K562 (cell line): ENCODE data around the gene CENPT. TPM values are rescaled to one million over a fixed set of nuclear protein-coding genes. Genes with fewer than 3 reads are reported as not detected.
A peak's percentile ranks its signal among the peaks of the same experiment; 100 is the strongest.

Source experiments
- ATF1 ChIP-seq, 2 experiments: fragments of 450-650 bp in 1 of 2; IDR thresholded peaks; 2 replicates each; pipeline ENCODE4 v1.6.1; 2016; ENCODE audit warnings: missing compliant biosample characterization in 1 of 2, missing genetic modification characterization in 1 of 2
- E2F3 ChIP-seq: fragments of 250-450 bp; sonication (Bioruptor Pico); IDR thresholded peaks from 2 replicates; pipeline ENCODE4 v1.4.0; 2020; ENCODE audit warnings: mild to moderate bottlenecking
- GATAD2B ChIP-seq: fragments of 450-650 bp; IDR thresholded peaks from 2 replicates; pipeline ENCODE4 v1.6.1; 2017; ENCODE audit warnings: mild to moderate bottlenecking, borderline replicate concordance
- HDAC1 ChIP-seq, 2 experiments: fragments of 450-650 bp; IDR thresholded peaks; 2 replicates each; pipeline ENCODE4 v1.6.1; 2016 to 2017; ENCODE audit warnings: inconsistent platforms in 1 of 2, mild to moderate bottlenecking in 1 of 2, moderate library complexity in 1 of 2
- HDAC2 ChIP-seq: fragments of 450-650 bp; IDR thresholded peaks from 2 replicates; pipeline ENCODE4 v1.6.1; 2016; ENCODE audit warnings: mild to moderate bottlenecking
- HMG20B ChIP-seq: fragments of 250-450 bp; sonication (Bioruptor Pico); IDR thresholded peaks from 2 replicates; pipeline ENCODE4 v1.5.0; 2021; ENCODE audit warnings: mild to moderate bottlenecking
- ILK ChIP-seq: fragments of 450-650 bp; IDR thresholded peaks from 2 replicates; pipeline ENCODE4 v1.6.1; 2016; ENCODE audit warnings: missing genetic modification characterization, low read depth, mild to moderate bottlenecking, missing compliant biosample characterization, moderate library complexity, borderline replicate concordance
- KDM1A ChIP-seq, 2 experiments: fragments of 450-650 bp; IDR thresholded peaks; 2 replicates each; pipeline ENCODE4 v1.6.1; 2016; ENCODE audit warnings: mild to moderate bottlenecking in 2 of 2
- KHSRP ChIP-seq: fragments of 450-650 bp; IDR thresholded peaks from 2 replicates; pipeline ENCODE4 v1.6.1; 2017
- MXI1 ChIP-seq: IDR thresholded peaks from 2 replicates; pipeline ENCODE4 v1.6.1; 2011; ENCODE audit warnings: low read depth, mild to moderate bottlenecking, improper control_type of control experiment, low read length
- NCOA1 ChIP-seq: fragments of 450-650 bp; IDR thresholded peaks from 2 replicates; pipeline ENCODE4 v1.6.1; 2016; ENCODE audit warnings: low read depth
- POU5F1 ChIP-seq: fragments of 150-350 bp; IDR thresholded peaks from 2 replicates; pipeline ENCODE4 v1.6.1; 2014; ENCODE audit warnings: borderline replicate concordance, low read length, low read depth, mild to moderate bottlenecking; ENCODE audit not compliant: partially characterized antibody
- PRDM10 ChIP-seq: fragments of 450-650 bp; IDR thresholded peaks from 2 replicates; pipeline ENCODE4 v1.6.1; 2018; ENCODE audit not compliant: partially characterized antibody
- RBM34 ChIP-seq: fragments of 200-400 bp; formaldehyde crosslinking; IDR thresholded peaks from 2 replicates; pipeline ENCODE4 v1.6.1; 2018; ENCODE audit warnings: low read length, borderline replicate concordance; ENCODE audit not compliant: insufficient read depth
- SNAPC5 ChIP-seq: fragments of 250-450 bp; sonication (Bioruptor Pico); IDR thresholded peaks from 2 replicates; pipeline ENCODE4 v1.8.0; 2021; ENCODE audit warnings: moderate library complexity, mild to moderate bottlenecking, inconsistent platforms
- SUPT5H ChIP-seq: fragments of 450-650 bp; IDR thresholded peaks from 2 replicates; pipeline ENCODE4 v1.6.1; 2016
- TBP ChIP-seq: optimal IDR thresholded peaks from 2 replicates; pipeline ENCODE3; 2011; ENCODE audit warnings: low read depth, low read length, improper control_type of control experiment
- USF1 ChIP-seq: sonication (generic); formaldehyde crosslinking; IDR thresholded peaks from 2 replicates; pipeline ENCODE4 v1.9.0; 2022; ENCODE audit warnings: mild to moderate bottlenecking, missing genetic modification reagents
- ZBTB49 ChIP-seq: sonication (generic); formaldehyde crosslinking; IDR thresholded peaks from 2 replicates; pipeline ENCODE4 v1.8.0; 2022; ENCODE audit warnings: missing genetic modification reagents, mild to moderate bottlenecking, borderline replicate concordance
- ZFP91 ChIP-seq: sonication (generic); formaldehyde crosslinking; IDR thresholded peaks from 2 replicates; pipeline ENCODE4 v1.8.0; 2022; ENCODE audit warnings: mild to moderate bottlenecking, missing genetic modification reagents
- polyA plus RNA-seq, 8 experiments: library from polyadenylated mRNA; depleted of rRNA in 4 of 8; stranded (reverse) in 5 of 8; unstranded in 3 of 8; fragments of >200 nt; fragmentation: Nextera tagmentation in 2 of 8; fragmentation: Illumina TruSeq in 1 of 8; extraction: Ambion mirVana in 2 of 8; extraction: Trizol in 1 of 8; gene quantifications; 2 replicates each; pipeline versions ENCODE4 v1.2.1 to v1.2.3, GENCODE V29; 2011 to 2014; ENCODE audit warnings: inconsistent platforms in 1 of 8, missing spikeins in 1 of 8
- total RNA-seq, 7 experiments: library from RNA; depleted of rRNA in 6 of 7; stranded (reverse); fragments of >200 nt in 6 of 7; fragmentation: Illumina TruSeq in 2 of 7; extraction: Trizol in 2 of 7; gene quantifications; 2 replicates each; pipeline versions ENCODE4 v1.2.1 to v1.2.3, GENCODE V29; 2011 to 2021; ENCODE audit warnings: low replicate concordance in 1 of 7

The CENPT gene
- total and polyA plus RNA-seq, 9 of the 15 experiments (the other 6 are each of a cell fraction or from before 2014, with no cell fraction given): 3.6 to 94.2 (median 44.1) TPM

GRCh38 chr16:67846320-67847063 is 1.0 kb downstream of the CENPT start, which contains the start of gene NUTF2 (continued):
- TF ChIP-seq USF1 (CRISPR knock-in tag) (no peak; the same call in 1 of the 2 replicates), SNAPC5 (no peak), ILK (tag) (no peak), ZBTB49 (no peak), ATF1 (CRISPR knock-in tag; IDR thresholded peaks at IDR 0.05) (no peak), ATF1 (tag; IDR thresholded peaks at IDR 0.05) (peak; percentile 85), PRDM10 (peak; percentile 81), NCOA1 (0 out of 2 replicates have a peak, but pooled peaks have one; percentile 45), MXI1 (no peak), GATAD2B (no peak), KDM1A (IDR thresholded peaks at IDR 0.05) (no peak), RBM34 (no peak), SUPT5H (peak; percentile 59), POU5F1 (no peak), ZFP91 (CRISPR knock-in tag) (no peak), KHSRP (no peak), HDAC2 (0 out of 2 replicates have a peak, but pooled peaks have one; percentile 42), E2F3 (peak; percentile 67; the same call in 1 of the 2 replicates), HDAC1 (IDR thresholded peaks at IDR 0.05) (peak in 1 of 2 experiments; percentile 49; a peak in 2 of 4 replicates), TBP (peak; percentile 76), HMG20B (no peak)
